ENCODE data around the gene LTBP3.

Gene LTBP3

DNA sequence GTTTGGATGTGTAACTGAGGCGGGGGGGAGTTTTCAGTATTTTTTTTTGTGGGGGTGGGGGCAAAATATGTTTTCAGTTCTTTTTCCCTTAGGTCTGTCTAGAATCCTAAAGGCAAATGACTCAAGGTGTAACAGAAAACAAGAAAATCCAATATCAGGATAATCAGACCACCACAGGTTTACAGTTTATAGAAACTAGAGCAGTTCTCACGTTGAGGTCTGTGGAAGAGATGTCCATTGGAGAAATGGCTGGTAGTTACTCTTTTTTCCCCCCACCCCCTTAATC, 57.0 kb downstream of the LTBP3 start:
- Histone ChIP-seq H3K9ac (ENCODE audit: low read length) (peak overlapping the region; percentile 98), H2BK120ac (ENCODE audit: low read depth, low read length) (no peak overlapping the region), H3K18ac (ENCODE audit: low read depth in 1 of 2, low read length in 2 of 2) (no peak overlapping the region), H3K14ac (ENCODE audit: low read length in 2 of 2) (no peak overlapping the region), H2AFZ (ENCODE audit: low read depth, low read length) (no peak overlapping the region), H3K4me1 (ENCODE audit: control insufficient read depth, insufficient read depth, low read depth, low read length) (peaks cover 5% of the 10 kb centered on the region), H3K36me3 (ENCODE audit: control insufficient read depth in 1 of 2, insufficient read depth in 2 of 2, low read depth in 1 of 2, low read length in 2 of 2) (peaks cover 11 to 67% of the 10 kb centered on the region in 2 experiments), H3K23ac (ENCODE audit: low read length in 2 of 2) (no peak overlapping the region), H4K91ac (ENCODE audit: low read length) (no peak overlapping the region), H3K27ac (ENCODE audit: low read length, poor library complexity, severe bottlenecking) (peak overlapping the region; percentile 97), H3K4me2 (ENCODE audit: low read length, poor library complexity, severe bottlenecking) (no peak overlapping the region), H3K27me3 (ENCODE audit: control insufficient read depth in 1 of 2, insufficient read depth in 1 of 2, low read length in 2 of 2) (no peaks in the 10 kb centered on the region), H3K4ac (ENCODE audit: low read depth in 1 of 2, low read length in 2 of 2) (no peak overlapping the region), H3K9me3 (ENCODE audit: control insufficient read depth, low read length) (no peaks in the 10 kb centered on the region), H3K4me3 (ENCODE audit: insufficient read depth in 1 of 2, low read depth in 1 of 2, low read length in 2 of 2) (peak overlapping the region; percentile 49 to 90), H2BK15ac (ENCODE audit: low read depth, poor library complexity, severe bottlenecking) (no peak overlapping the region), H4K8ac (ENCODE audit: low read length) (no peak overlapping the region), H2BK12ac (ENCODE audit: low read length in 2 of 2) (no peak overlapping the region), H3K79me1 (replicated peaks; ENCODE audit: low read length, poor library complexity, severe bottlenecking) (no peaks in the 10 kb centered on the region), H2BK5ac (ENCODE audit: low read depth, low read length, poor library complexity, severe bottlenecking) (no peak overlapping the region), H2AK5ac (ENCODE audit: low read length, severe bottlenecking) (no peak overlapping the region)
- 0% methylated on average over 1 of the region's 2 CpGs for WGBS
- DNase-seq: no peak

DNA sequence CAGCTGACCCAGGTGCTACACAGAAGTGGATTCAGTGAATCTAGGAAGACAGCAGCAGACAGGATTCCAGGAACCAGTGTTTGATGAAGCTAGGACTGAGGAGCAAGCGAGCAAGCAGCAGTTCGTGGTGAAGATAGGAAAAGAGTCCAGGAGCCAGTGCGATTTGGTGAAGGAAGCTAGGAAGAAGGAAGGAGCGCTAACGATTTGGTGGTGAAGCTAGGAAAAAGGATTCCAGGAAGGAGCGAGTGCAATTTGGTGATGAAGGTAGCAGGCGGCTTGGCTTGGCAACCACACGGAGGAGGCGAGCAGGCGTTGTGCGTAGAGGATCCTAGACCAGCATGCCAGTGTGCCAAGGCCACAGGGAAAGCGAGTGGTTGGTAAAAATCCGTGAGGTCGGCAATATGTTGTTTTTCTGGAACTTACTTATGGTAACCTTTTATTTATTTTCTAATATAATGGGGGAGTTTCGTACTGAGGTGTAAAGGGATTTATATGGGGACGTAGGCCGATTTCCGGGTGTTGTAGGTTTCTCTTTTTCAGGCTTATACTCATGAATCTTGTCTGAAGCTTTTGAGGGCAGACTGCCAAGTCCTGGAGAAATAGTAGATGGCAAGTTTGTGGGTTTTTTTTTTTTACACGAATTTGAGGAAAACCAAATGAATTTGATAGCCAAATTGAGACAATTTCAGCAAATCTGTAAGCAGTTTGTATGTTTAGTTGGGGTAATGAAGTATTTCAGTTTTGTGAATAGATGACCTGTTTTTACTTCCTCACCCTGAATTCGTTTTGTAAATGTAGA, 57.6 kb downstream of the LTBP3 start:
- no peak overlapping the region for H4K91ac ChIP-seq (ENCODE audit: low read length)
- peaks cover 9% of the 10 kb centered on the region for H3K4me1 ChIP-seq (ENCODE audit: control insufficient read depth, insufficient read depth, low read depth, low read length)
- H3K36me3 ChIP-seq (ENCODE audit: control insufficient read depth in 1 of 2, insufficient read depth in 2 of 2, low read depth in 1 of 2, low read length in 2 of 2): peaks cover 11 to 62% of the 10 kb centered on the region in 2 experiments
- H2BK15ac ChIP-seq (ENCODE audit: low read depth, poor library complexity, severe bottlenecking): no peak overlapping the region
- H3K14ac ChIP-seq (ENCODE audit: low read length in 2 of 2): peak overlapping the region in 1 of 2 experiments; percentile 89
- under 1% methylated on average over 18 of the region's 20 CpGs for WGBS
- no peaks in the 10 kb centered on the region for H3K27me3 ChIP-seq (ENCODE audit: control insufficient read depth in 1 of 2, insufficient read depth in 1 of 2, low read length in 2 of 2)
- peak overlapping the region; percentile 98 for H3K9ac ChIP-seq (ENCODE audit: low read length)
- no peaks in the 10 kb centered on the region for H3K9me3 ChIP-seq (ENCODE audit: control insufficient read depth, low read length)
- H3K4ac ChIP-seq (ENCODE audit: low read depth in 1 of 2, low read length in 2 of 2): peak overlapping the region in 1 of 2 experiments; percentile 32
- H2BK120ac ChIP-seq (ENCODE audit: low read depth, low read length): no peak overlapping the region
- no peaks in the 10 kb centered on the region for H3K79me1 ChIP-seq (replicated peaks; ENCODE audit: low read length, poor library complexity, severe bottlenecking)
- peak; percentile 69 for DNase-seq
- H2AFZ ChIP-seq (ENCODE audit: low read depth, low read length): no peak overlapping the region
- H2BK12ac ChIP-seq (ENCODE audit: low read length in 2 of 2): no peak overlapping the region
- H4K8ac ChIP-seq (ENCODE audit: low read length): peak overlapping the region; percentile 33
- peak overlapping the region; percentile 84 to 90 for H3K4me3 ChIP-seq (ENCODE audit: insufficient read depth in 1 of 2, low read depth in 1 of 2, low read length in 2 of 2)
- H3K4me2 ChIP-seq (ENCODE audit: low read length, poor library complexity, severe bottlenecking): no peak overlapping the region
- H3K23ac ChIP-seq (ENCODE audit: low read length in 2 of 2): peak overlapping the region in 1 of 2 experiments; percentile 97
- peak overlapping the region; percentile 86 to 90 for H3K18ac ChIP-seq (ENCODE audit: low read depth in 1 of 2, low read length in 2 of 2)
- peak overlapping the region; percentile 97 for H3K27ac ChIP-seq (ENCODE audit: low read length, poor library complexity, severe bottlenecking)
- H2AK5ac ChIP-seq (ENCODE audit: low read length, severe bottlenecking): no peak overlapping the region
- peak overlapping the region; percentile 22 for H2BK5ac ChIP-seq (ENCODE audit: low read depth, low read length, poor library complexity, severe bottlenecking)

DNA sequence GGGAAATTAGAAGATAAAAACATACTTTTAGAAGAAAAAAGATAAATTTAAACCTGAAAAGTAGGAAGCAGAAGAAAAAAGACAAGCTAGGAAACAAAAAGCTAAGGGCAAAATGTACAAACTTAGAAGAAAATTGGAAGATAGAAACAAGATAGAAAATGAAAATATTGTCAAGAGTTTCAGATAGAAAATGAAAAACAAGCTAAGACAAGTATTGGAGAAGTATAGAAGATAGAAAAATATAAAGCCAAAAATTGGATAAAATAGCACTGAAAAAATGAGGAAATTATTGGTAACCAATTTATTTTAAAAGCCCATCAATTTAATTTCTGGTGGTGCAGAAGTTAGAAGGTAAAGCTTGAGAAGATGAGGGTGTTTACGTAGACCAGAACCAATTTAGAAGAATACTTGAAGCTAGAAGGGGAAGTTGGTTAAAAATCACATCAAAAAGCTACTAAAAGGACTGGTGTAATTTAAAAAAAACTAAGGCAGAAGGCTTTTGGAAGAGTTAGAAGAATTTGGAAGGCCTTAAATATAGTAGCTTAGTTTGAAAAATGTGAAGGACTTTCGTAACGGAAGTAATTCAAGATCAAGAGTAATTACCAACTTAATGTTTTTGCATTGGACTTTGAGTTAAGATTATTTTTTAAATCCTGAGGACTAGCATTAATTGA, 58.3 kb downstream of the LTBP3 start:
- Histone ChIP-seq H3K9ac (ENCODE audit: low read length) (peak overlapping the region; percentile 98), H3K4me3 (ENCODE audit: insufficient read depth in 1 of 2, low read depth in 1 of 2, low read length in 2 of 2) (peak overlapping the region; percentile 84 to 90), H3K27ac (ENCODE audit: low read length, poor library complexity, severe bottlenecking) (peak overlapping the region; percentile 97), H2BK12ac (ENCODE audit: low read length in 2 of 2) (no peak overlapping the region), H3K27me3 (ENCODE audit: control insufficient read depth in 1 of 2, insufficient read depth in 1 of 2, low read length in 2 of 2) (no peaks in the 10 kb centered on the region), H2BK120ac (ENCODE audit: low read depth, low read length) (no peak overlapping the region), H3K79me1 (replicated peaks; ENCODE audit: low read length, poor library complexity, severe bottlenecking) (no peaks in the 10 kb centered on the region), H2AK5ac (ENCODE audit: low read length, severe bottlenecking) (no peak overlapping the region), H3K36me3 (ENCODE audit: control insufficient read depth in 1 of 2, insufficient read depth in 2 of 2, low read depth in 1 of 2, low read length in 2 of 2) (peaks cover 5 to 54% of the 10 kb centered on the region in 2 experiments), H3K4ac (ENCODE audit: low read depth in 1 of 2, low read length in 2 of 2) (peak overlapping the region in 1 of 2 experiments; percentile 32), H2BK5ac (ENCODE audit: low read depth, low read length, poor library complexity, severe bottlenecking) (peak overlapping the region; percentile 22), H3K4me1 (ENCODE audit: control insufficient read depth, insufficient read depth, low read depth, low read length) (peaks cover 9% of the 10 kb centered on the region), H4K8ac (ENCODE audit: low read length) (no peak overlapping the region), H2BK15ac (ENCODE audit: low read depth, poor library complexity, severe bottlenecking) (no peak overlapping the region), H3K9me3 (ENCODE audit: control insufficient read depth, low read length) (no peaks in the 10 kb centered on the region), H3K14ac (ENCODE audit: low read length in 2 of 2) (peak overlapping the region in 1 of 2 experiments; percentile 89), H2AFZ (ENCODE audit: low read depth, low read length) (no peak overlapping the region), H3K23ac (ENCODE audit: low read length in 2 of 2) (no peak overlapping the region), H3K18ac (ENCODE audit: low read depth in 1 of 2, low read length in 2 of 2) (peak overlapping the region in 1 of 2 experiments; percentile 86), H4K91ac (ENCODE audit: low read length) (no peak overlapping the region), H3K4me2 (ENCODE audit: low read length, poor library complexity, severe bottlenecking) (no peak overlapping the region)
- WGBS: 0% methylated on average over 3 of the region's 3 CpGs
- no peak for DNase-seq

Measured in mesenchymal stem cell (in vitro differentiated cells and primary cell).